ENCODE data around the gene POLK. TPM values are rescaled to one million over a fixed set of nuclear protein-coding genes. Genes with fewer than 3 reads are reported as not detected.
"Not testable (repeated sequence)": the region's sequence is repeated elsewhere in the genome, so short reads cannot be mapped to it uniquely, and the experiment has no call there.

The POLK gene
- total RNA-seq (2014; rRNA removed; shearing (Covaris generic)): 14.4 and 14.5 TPM in 2 replicates

- in situ Hi-C loops (cut with HindIII; ENCODE audit: low sequenced_read_pairs): no loop called here
- DNase-seq (ENCODE audit: low spot score): peak; percentile 99
Observed at GRCh38 chr5:75511435-75512382, at the start of gene POLK, which contains the start of gene CERT1. TSS of gene POLK (plus strand) at chr5:75511891. TSS of gene CERT1 (minus strand) at chr5:75511629. CDS start at chr5:75511207, 422 bp downstream.

DNA sequence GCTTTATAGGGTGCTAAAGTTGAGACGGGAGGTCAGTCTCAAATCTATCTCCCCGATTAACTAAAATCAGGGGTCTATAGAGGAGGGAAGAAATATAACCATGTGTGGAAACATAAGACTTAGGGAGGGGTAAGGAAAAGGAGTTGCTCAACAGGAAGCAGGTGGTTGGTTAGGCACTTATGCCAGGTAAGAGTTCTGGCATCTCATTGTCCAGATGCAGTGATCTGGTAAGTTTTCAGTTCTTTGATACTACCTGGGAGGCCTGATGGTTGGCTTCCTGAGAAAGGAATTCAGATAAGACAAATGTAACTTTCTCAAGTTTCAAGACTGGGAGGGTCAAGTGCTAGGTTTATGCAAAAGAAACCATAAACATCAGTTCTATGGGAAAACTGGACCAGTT, 48.0 kb upstream of the POLK start:
- peak; percentile 13 for DNase-seq (ENCODE audit: low spot score)
- in situ Hi-C loops (cut with HindIII; ENCODE audit: low sequenced_read_pairs): no loop called here

DNA sequence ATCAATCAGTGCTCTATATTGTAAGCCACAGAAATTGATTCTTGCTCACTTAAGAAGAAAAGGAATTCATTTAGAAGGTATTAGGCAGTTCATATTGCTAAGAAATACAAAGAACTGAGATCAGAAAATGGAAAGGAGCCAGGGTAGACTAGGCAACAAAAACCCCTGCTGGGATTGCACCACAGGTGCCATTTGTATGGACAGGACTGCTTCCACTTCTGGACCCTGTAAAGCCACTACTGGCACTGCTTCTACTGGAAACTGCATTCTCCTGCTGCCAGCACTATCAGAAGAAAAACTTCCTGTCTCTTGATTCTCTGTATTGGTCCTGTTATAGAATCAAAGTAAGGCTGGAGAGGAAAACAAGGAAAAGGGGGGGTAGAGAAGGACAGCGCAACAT, 46.2 kb upstream of the POLK start:
- peak; percentile 58 for DNase-seq (ENCODE audit: low spot score)
- in situ Hi-C loops (cut with HindIII; ENCODE audit: low sequenced_read_pairs): no loop called here

GRCh38 chr5:75466006-75466716, 45.5 kb upstream of the POLK start:
- in situ Hi-C loops (cut with HindIII; ENCODE audit: low sequenced_read_pairs): no loop called here
- DNase-seq (ENCODE audit: low spot score): no peak

DNA sequence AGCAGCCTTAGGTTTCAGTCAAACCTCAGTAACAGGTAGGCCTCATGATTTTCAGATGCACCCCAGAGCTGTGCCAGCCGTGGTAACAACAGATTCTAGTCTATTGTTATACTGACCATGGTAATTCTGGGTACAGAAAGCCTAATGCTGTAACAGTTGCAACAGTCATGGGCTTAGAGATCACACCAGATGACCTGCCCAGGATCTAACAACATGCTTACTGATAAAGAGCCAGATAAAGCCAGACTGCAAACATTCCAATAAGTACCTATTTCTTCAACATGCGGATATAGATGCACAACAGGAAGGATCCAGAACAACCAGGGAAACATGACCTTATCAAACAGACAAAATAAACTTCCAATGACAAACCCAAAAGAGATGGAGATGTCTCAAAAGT, 43.1 kb upstream of the POLK start:
- no peak for DNase-seq (ENCODE audit: low spot score)
- in situ Hi-C loops (cut with HindIII; ENCODE audit: low sequenced_read_pairs): no loop called here

- in situ Hi-C loops (cut with HindIII; ENCODE audit: low sequenced_read_pairs): no loop called here
Observed at GRCh38 chr5:75469017-75469416, 42.7 kb upstream of the POLK start.

DNA sequence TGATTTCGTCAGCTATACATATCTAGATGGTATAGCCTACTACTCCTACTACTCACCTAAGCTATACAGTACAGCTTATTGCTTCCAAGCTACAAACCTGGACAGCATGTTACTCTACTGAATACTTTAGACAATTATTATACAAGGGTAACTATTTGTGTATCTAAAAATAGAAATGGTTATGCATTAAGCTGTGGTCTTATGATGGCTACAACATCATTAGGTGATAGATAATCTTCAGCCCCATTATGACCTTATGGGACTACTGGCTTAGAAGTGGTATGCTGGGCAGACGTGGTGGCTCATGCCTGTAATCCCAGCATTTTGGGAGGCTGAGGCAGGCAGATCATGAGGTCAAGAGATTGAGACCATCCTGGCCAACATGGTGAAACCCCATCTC, 40.5 kb upstream of the POLK start:
- DNase-seq (ENCODE audit: low spot score): no peak
- in situ Hi-C loops (cut with HindIII; ENCODE audit: low sequenced_read_pairs): no loop called here

More at GRCh38 chr5:75469017-75469416, 42.7 kb upstream of the POLK start:
- no peak for DNase-seq (ENCODE audit: low spot score)

DNA sequence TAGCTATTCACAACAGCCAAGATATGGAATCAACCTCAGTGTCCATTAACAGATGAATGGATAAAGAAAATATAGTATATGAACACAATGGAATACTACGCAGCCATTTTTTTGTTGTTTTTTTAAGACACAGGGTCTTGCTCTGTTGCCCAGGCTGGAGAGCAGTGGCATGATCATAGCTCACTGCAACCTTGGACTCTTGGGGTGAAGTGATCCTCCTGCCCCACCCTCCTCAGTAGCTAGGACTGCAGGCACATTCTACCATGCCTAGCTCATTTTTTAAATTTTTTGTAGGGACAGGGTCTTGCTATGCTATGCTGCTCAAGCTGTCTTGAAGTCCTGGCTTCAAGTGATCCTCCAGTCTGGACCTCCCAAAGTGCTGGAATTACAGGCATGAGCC, 38.7 kb upstream of the POLK start:
- in situ Hi-C loops (cut with HindIII; ENCODE audit: low sequenced_read_pairs): no loop called here
- DNase-seq (ENCODE audit: low spot score): no peak

GRCh38 chr5:75473463-75473862, 38.2 kb upstream of the POLK start:
- no peak for DNase-seq (ENCODE audit: low spot score)

DNA sequence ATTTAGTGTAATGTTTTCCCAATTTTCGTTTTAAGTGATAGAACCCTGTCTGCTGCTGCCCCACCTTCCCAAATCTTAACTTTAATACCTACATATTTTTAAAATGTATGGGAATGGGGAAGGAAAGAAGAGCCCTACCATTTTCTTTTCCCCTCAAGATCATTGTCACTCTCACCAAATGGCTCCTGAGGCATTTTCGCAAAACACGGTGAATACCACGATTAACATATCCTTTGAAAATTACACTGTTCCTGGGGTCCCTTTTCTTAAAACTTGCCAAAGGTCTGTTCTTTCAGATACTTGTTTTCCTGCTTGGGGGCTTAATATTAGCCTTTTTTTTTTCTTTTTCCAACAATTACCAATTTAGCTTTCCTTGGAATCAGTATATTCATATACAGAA, 36.3 kb upstream of the POLK start:
- in situ Hi-C loops (cut with HindIII; ENCODE audit: low sequenced_read_pairs): no loop called here
- DNase-seq (ENCODE audit: low spot score): no peak

More at GRCh38 chr5:75473463-75473862, 38.2 kb upstream of the POLK start:
- in situ Hi-C loops (cut with HindIII; ENCODE audit: low sequenced_read_pairs): no loop called here

GRCh38 chr5:75481024-75481423, 30.7 kb upstream of the POLK start:
- DNase-seq (ENCODE audit: low spot score): no peak
- in situ Hi-C loops (cut with HindIII; ENCODE audit: low sequenced_read_pairs): no loop called here

GRCh38 chr5:75482482-75482881, 29.2 kb upstream of the POLK start:
- no peak for DNase-seq (ENCODE audit: low spot score)
- in situ Hi-C loops (cut with HindIII; ENCODE audit: low sequenced_read_pairs): no loop called here

- in situ Hi-C loops (cut with HindIII; ENCODE audit: low sequenced_read_pairs): no loop called here
- DNase-seq (ENCODE audit: low spot score): no peak
Observed at GRCh38 chr5:75484605-75485004, 27.1 kb upstream of the POLK start.

GRCh38 chr5:75489847-75490246, 21.8 kb upstream of the POLK start:
- DNase-seq (ENCODE audit: low spot score); in situ Hi-C loops (cut with HindIII; ENCODE audit: low sequenced_read_pairs): not testable (repeated sequence)

DNA sequence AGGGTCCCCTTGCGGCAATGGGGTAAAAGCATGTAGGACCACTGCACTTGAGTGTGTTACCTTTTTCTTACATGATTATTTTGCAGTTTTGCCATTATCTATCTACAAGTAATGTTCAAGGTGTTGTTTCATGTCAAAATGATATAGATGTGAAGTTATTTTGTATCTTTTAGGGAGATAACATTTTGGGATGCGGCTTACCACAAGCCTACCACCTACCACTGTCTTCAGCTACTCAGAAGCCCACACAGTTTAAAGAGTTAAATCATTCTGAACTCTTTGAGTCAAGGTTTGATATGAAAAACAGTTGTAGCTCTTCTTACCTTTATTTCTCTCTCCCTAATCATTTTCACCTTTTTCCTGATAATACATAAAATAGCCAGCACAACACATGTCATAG, 20.1 kb upstream of the POLK start:
- no peak for DNase-seq (ENCODE audit: low spot score)
- in situ Hi-C loops (cut with HindIII; ENCODE audit: low sequenced_read_pairs): no loop called here

- in situ Hi-C loops (cut with HindIII; ENCODE audit: low sequenced_read_pairs): no loop called here
- no peak for DNase-seq (ENCODE audit: low spot score)
Observed at GRCh38 chr5:75496026-75496425, 15.7 kb upstream of the POLK start.

DNA sequence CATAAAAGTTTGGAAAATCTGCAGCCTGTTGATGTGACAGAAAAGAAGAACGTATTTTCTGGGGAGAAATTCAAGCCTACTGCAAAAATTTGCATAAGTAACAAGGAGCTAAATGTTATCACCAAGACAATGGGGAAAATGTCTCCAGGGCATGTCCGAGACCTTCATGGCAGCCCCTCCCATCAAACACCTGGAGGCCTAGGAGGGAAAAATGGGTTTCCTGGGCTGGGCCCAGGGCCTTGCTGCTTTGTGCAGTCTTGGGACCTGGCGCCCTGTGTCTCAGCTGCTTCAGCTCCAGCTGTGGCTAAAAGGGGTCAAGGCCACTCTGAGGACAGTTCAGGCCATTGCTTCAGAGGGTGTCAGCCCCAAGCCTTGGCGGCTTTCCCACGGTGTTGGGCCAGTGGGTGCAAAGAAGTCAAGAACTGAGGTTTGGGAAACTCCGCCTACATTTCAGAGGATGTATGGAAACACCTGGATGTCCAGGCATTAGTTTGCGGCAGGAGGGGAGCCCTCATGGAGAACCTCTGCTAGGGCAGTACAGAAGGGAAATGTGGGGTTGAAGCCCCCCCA, 13.4 kb upstream of the POLK start:
- in situ Hi-C loops (cut with HindIII; ENCODE audit: low sequenced_read_pairs): no loop called here

DNA sequence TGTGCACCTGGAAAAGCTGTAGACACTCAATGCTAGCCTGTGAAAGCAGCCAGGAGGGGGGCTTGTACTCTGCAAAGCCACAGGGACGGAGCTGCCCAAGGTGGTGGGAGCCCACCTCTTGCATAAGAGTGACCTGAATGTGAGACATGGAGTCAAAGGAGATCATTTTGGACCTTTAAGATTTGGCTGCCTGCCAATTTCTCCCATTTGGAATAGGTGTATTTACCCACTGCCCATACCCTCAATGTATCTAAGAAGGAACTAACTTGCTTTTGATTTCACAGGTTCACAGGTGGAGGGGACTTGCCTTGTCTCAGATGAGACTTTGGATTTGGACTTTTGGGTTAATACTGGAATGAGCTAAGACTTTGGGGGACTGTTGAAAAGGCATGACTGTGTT, 12.8 kb upstream of the POLK start:
- DNase-seq (ENCODE audit: low spot score); in situ Hi-C loops (cut with HindIII; ENCODE audit: low sequenced_read_pairs): not testable (repeated sequence)

More for the DNA sequence above, 13.4 kb upstream of the POLK start:
- DNase-seq (ENCODE audit: low spot score): no peak

DNA sequence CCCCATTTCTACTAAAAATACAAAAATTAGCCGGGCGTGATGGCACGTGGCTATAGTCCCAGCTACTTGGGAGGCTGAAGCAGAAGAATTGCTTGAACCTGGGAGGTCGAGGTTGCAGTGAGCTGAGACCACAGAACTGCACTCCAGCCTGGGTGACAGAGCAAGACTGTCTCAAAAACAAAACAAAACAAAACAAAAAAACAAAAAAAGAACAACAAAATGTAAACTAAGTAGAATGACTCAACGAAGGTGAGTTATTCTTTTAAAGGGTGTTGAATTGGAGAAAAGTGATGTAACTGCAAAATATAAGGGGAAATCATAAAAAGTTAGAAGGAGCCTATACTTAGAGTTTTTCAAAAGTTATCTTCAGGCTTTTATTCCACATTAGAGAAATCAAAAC, 6.6 kb upstream of the POLK start:
- DNase-seq (ENCODE audit: low spot score); in situ Hi-C loops (cut with HindIII; ENCODE audit: low sequenced_read_pairs): not testable (repeated sequence)

DNA sequence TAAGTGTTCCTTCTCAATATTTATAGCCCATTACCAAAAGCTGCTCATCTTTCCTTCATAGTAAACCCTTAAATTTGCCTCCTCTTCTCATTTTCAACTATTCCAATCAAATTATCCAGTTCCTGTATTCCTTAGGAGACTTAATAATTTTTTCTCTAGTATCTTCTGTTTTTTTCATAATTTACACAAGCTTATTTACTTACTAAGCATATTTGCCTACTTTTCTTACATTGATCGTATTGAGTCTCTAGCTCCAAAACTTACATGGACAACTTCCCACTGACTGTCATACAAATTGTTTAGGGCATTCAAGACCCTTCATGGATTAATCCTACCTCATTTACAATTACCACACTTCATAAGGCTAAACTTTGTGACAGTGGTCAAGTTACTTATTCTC, 3.9 kb upstream of the POLK start:
- in situ Hi-C loops (cut with HindIII; ENCODE audit: low sequenced_read_pairs): no loop called here
- no peak for DNase-seq (ENCODE audit: low spot score)

All from G401 (cell line).